OCI-M1 (cell line): ENCODE measurements around the gene PPP1R3F.
A peak's percentile ranks its signal among the peaks of the same experiment; 100 is the strongest.
"Not testable (repeated sequence)": the region's sequence is repeated elsewhere in the genome, so short reads cannot be mapped to it uniquely, and the experiment has no call there.

ENCODE experiments used
- DNase-seq: peaks from one replicate; lab custom pipeline; 2025; lab: John Stamatoyannopoulos, UW

Gene PPP1R3F

GRCh38 chrX:49273181-49273727 lies 3.7 kb downstream of the PPP1R3F start:
- no peak for DNase-seq

DNA sequence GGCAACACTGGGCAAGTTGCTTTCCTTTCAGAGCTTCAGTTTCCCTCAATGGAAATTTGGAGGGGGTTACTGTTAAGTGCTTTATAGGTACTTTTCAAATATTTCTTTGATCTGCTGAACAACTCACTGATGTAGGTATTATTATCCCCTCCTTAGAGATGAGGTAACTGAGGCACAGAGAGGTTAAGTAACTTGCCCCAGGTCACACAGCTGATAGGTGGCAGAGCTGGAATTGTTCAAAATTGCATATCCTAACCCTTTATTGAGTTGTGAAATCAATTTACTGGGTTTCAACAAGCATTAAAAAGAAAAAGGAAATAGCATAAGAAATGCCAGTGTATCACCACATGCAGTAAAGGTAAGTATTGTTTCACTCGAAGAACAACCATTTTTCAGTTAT lies 6.6 kb downstream of the PPP1R3F start:
- DNase-seq: no peak

- DNase-seq: no peak
Measured at GRCh38 chrX:49276671-49277534, 7.3 kb downstream of the PPP1R3F start.

DNA sequence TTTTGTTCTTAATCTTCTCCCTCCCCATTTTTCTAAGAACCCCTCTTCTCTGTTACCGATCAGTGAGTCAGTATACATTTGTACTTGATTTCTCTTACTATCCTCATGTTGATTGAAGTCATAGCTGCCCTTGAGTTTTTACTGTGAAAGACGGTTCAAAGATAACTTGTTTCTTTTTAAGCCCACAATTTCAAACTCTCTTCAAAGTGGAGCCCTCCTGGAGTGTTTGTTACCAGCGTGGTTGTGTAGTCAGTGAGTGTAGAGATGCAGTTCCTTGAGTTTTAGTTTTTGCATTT lies 7.9 kb downstream of the PPP1R3F start:
- no peak for DNase-seq

DNA sequence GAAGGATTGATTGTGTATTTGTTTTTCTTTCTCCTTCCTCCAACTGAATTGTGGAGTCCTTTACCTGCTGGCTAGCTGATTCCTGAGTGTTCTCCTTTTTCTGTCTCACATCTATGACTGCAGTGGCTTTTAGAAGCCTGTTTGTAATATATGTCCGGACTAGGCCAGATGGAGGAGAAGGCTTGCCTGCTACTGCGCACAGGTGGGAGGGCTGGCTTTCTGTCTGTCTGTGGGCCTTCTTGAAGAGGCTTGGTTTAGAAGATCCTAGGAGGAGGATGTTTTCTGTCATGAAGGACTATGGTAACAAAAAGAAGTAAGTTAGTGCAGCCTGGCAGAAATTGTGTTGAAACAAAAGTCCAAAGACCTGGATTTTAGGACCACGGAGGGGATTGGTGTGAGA lies 8.5 kb downstream of the PPP1R3F start:
- no peak for DNase-seq

- DNase-seq: peak; percentile 60
Measured at GRCh38 chrX:49282647-49283011, 13.0 kb downstream of the PPP1R3F start.

GRCh38 chrX:49284212-49284611 lies 14.6 kb downstream of the PPP1R3F start:
- no peak for DNase-seq

- no peak for DNase-seq
Measured at GRCh38 chrX:49286136-49286535, 16.5 kb downstream of the PPP1R3F start.

GRCh38 chrX:49286581-49286980 lies 17.0 kb downstream of the PPP1R3F start:
- DNase-seq: no peak

GRCh38 chrX:49287665-49288064 lies 18.1 kb downstream of the PPP1R3F start:
- peak; percentile 3 for DNase-seq

DNA sequence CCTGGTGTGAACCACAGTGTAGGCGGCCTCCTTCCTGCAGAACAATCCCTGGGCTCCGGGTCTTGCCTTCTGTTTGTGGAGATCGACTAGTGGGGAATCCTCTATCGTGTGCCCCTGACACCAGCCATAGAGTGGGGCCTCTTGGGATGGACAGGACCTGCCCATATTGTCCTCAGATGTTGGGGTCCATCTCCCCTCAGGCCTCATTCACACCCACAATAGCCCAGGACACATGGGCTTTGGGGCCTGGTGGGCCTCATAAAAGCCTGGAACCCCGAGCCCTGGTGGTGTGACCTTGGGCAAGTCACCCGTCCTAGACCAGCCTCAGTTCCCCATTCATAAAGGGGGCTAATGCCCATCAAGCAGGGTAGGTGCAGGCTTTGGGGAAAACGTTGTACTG lies 20.6 kb downstream of the PPP1R3F start:
- DNase-seq: no peak

GRCh38 chrX:49291615-49292337 lies 22.2 kb downstream of the PPP1R3F start:
- peak; percentile 82 for DNase-seq

- DNase-seq: no peak
Measured at GRCh38 chrX:49292400-49293362, 23.1 kb downstream of the PPP1R3F start.

GRCh38 chrX:49299293-49299692 lies 29.7 kb downstream of the PPP1R3F start:
- not testable (repeated sequence) for DNase-seq

DNA sequence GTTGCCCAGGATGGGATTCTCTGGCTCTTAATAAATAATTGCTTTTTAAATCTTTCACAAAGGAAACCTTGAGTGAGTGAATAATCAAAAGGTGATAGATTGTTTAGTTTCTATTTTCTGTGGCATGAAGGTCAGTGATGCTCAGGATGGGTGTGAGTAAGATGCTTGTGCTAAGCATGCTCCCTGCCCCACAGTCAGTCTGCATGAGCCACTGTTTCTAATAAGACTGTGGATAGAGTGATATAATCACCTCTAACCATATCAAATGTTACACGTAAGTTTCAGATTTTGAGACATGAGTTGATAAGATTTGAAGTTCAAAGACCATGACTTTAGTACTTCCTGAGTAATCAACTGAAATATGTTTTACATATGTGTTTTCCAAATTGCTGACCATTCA lies 31.1 kb downstream of the PPP1R3F start:
- no peak for DNase-seq

GRCh38 chrX:49303346-49303745 lies 33.8 kb downstream of the PPP1R3F start, which contains the start of gene GAGE10:
GAGE10 (plus strand) TSS chrX:49303646; CDS start chrX:49304860, 1,214 bp downstream.
- no peak for DNase-seq

GRCh38 chrX:49307775-49308174 lies 38.2 kb downstream of the PPP1R3F start:
- DNase-seq: peak; percentile 60

DNA sequence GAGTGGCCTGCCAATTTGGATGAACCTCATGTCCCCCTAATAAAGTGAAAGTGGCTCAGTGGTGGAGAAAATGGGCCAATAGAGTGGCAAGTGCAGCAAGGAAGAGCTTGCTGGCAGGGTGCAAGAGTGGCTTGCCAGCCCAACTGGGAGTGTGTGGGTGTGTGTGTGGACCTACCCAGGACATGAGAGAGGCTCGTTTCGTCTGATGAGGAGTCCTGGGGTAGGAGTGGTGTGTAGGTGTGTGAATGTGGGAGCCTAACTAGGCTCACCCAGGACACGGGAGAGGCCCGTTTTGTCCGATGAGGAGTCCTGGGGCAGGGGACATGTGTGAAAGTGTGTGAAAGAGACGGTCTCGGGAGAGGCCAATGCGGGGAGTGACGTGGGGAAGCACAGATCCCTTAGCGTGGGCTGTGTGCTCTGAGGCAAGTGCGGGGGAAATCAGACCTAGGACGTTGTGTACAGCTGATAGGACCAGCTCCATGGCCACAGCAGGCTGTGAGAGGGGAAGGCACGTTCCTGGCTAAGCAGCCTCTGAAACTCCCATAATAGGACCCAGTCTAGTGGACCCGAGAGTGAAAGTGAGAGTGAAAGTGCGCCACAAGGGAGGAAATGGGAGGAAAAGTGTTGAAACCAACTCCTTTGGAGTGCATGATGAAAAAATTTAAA lies 39.1 kb downstream of the PPP1R3F start:
- DNase-seq: peak; percentile 78

GRCh38 chrX:49309401-49309981 lies 39.9 kb downstream of the PPP1R3F start:
- DNase-seq: peak; percentile 69

DNA sequence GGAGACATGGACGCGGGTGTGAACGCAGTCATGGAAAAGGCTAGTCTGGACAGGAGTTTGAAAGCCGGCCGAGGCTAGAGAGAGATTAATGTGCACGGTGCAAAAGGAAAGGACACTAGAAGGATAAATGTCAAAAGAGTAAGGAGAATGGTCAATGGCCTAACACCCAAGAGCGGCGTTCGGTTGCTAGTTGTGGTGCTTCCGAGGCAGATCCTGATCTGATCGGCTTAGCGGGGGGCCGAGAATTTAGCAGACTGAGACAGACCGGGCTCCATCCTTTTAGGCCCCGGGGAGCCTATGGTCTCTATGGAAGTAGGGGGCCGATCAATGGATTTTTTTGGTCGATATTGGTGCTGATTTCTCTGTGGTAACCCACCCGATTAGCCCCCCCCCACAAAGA lies 40.8 kb downstream of the PPP1R3F start:
- no peak for DNase-seq

- no peak for DNase-seq
Measured at GRCh38 chrX:49312176-49312575, 42.6 kb downstream of the PPP1R3F start.
